Measurements from ENCODE around the gene TSKS.
"Not testable (repeated sequence)": the region's sequence is repeated elsewhere in the genome, so short reads cannot be mapped to it uniquely, and the experiment has no call there.

TSKS gene

DNA sequence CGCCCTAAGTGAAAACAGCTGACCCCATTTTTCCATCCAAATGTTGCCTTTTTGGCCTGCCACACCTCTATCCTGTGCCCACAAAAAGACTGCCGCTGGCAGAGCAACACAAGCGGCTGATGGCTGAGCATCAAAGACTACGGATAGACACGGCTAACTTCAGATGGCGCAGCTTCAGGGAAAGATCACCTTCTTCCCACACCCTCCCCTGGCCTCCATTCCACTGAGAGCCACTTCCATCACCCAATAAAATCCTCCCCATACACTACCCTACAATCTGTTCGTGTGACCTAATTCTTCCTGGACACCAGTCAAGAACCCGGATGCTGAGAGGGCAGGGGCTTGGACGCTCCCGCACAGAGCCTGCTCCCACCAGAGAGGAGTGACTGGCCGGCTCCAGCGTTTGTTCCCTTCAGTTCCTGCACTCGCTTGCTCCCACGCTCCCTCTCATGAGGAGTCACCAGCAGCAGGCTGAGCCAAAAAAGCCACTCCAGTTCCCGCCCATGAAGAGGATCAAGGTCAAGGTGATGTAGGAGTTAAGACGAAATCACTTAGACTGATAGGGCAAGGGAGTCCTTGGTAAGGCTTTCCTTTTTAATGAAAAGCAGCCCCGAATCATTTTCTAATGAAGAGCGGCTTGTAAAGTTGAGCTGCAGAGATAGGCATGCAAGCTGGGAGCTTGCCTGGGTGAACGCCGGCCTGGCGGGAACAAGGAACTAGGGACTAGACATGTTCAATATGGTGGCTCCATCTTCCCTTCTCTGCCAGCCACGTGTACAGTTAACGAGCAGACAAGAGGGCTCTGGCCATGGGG lies 35.7 kb downstream of the TSKS start:
- Histone ChIP-seq H3K9me3 (ENCODE audit: control insufficient read depth, low read length) (no peaks in the 10 kb centered on the region), H3K4me1 (ENCODE audit: control insufficient read depth, insufficient read depth, low read length) (no peaks in the 10 kb centered on the region), H3K27ac (ENCODE audit: insufficient read depth, low read depth, low read length, poor library complexity, severe bottlenecking) (no peak overlapping the region), H3K36me3 (ENCODE audit: control insufficient read depth, insufficient read depth, low read length) (no peaks in the 10 kb centered on the region), H3K4me3 (ENCODE audit: insufficient read depth, low read depth, low read length) (no peak overlapping the region), H3K27me3 (ENCODE audit: control insufficient read depth, insufficient read depth, low read length, poor library complexity, severe bottlenecking) (no peaks in the 10 kb centered on the region)
- 89 to 90% methylated on average over 23 of the region's 23 CpGs for WGBS, 2 experiments

DNA sequence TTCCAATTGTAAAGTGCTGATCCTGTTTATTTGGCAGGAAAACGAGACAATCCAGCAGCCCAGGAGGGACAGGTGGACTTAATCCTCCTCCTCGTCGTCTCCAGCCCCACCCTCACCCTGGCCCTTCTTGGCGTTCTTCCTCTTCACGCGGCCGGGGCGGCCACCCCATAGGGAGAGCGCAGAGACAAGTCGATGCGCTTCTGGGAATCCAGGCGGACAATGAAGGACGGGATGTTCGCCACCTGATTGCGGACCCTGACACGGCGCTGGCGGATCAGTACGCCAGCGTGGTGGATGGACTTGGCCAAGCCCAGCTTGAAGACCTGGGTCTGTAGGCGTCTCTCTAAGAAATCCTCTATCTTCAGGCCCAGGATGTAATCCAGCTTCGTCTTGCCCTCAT lies 43.7 kb downstream of the TSKS start:
- 91% methylated on average over 22 of the region's 22 CpGs for WGBS, 2 experiments
- not testable (repeated sequence) for H3K4me3 ChIP-seq (ENCODE audit: insufficient read depth, low read depth, low read length); H3K4me1 ChIP-seq (ENCODE audit: control insufficient read depth, insufficient read depth, low read length)

DNA sequence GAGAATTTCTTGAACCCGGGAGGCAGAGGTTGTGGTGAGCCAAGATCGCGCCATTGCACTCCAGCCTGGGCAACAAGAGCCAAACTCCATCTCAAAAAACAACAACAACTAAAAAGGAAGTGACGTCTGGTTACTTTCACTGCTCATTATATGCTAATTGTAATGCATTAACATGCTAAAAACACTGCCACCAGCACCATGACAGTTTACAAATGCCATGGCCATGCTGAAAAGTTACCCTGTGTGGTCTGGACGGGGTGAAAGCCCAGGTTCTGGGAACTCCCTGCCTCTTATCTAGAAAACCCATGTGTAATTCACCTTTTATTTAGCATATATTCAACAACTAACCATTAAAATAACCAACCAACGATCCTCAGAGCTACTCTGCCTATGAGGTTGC lies 44.1 kb downstream of the TSKS start:
- Histone ChIP-seq H3K9me3 (ENCODE audit: control insufficient read depth, low read length) (no peaks in the 10 kb centered on the region), H3K27me3 (ENCODE audit: control insufficient read depth, insufficient read depth, low read length, poor library complexity, severe bottlenecking) (no peaks in the 10 kb centered on the region), H3K27ac (ENCODE audit: insufficient read depth, low read depth, low read length, poor library complexity, severe bottlenecking) (no peak overlapping the region), H3K36me3 (ENCODE audit: control insufficient read depth, insufficient read depth, low read length) (no peaks in the 10 kb centered on the region), H3K4me1 (ENCODE audit: control insufficient read depth, insufficient read depth, low read length) (no peaks in the 10 kb centered on the region), H3K4me3 (ENCODE audit: insufficient read depth, low read depth, low read length) (no peak overlapping the region)
- 77 to 88% methylated on average over 6 of the region's 6 CpGs for WGBS, 2 experiments

More for the DNA sequence above, 43.7 kb downstream of the TSKS start:
- not testable (repeated sequence) for H3K9me3 ChIP-seq (ENCODE audit: control insufficient read depth, low read length); H3K27me3 ChIP-seq (ENCODE audit: control insufficient read depth, insufficient read depth, low read length, poor library complexity, severe bottlenecking); H3K36me3 ChIP-seq (ENCODE audit: control insufficient read depth, insufficient read depth, low read length); H3K27ac ChIP-seq (ENCODE audit: insufficient read depth, low read depth, low read length, poor library complexity, severe bottlenecking)

DNA sequence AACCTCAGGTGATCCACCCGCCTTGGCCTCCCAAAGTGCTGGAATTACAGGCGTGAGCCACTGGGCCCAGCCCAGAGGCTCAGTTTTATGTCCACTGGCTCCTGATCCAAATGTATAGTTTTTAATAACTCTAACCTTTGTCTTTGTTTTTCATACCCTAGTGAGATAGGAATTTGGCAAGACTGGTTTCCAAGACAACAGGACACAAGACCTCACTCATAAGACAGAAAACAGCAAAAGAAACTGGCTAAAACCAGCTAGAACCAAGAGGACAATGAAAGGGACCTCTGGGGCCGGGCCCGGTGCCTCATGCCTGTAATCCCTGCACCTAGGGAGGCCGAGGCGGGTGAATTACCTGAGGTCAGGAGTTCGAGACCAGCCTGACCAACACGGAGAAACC lies 44.6 kb downstream of the TSKS start:
- no peaks in the 10 kb centered on the region for H3K9me3 ChIP-seq (ENCODE audit: control insufficient read depth, low read length)
- 87 to 90% methylated on average over 8 of the region's 8 CpGs for WGBS, 2 experiments
- H3K4me1 ChIP-seq (ENCODE audit: control insufficient read depth, insufficient read depth, low read length): no peaks in the 10 kb centered on the region
- H3K36me3 ChIP-seq (ENCODE audit: control insufficient read depth, insufficient read depth, low read length): no peaks in the 10 kb centered on the region
- H3K27ac ChIP-seq (ENCODE audit: insufficient read depth, low read depth, low read length, poor library complexity, severe bottlenecking): no peak overlapping the region
- no peaks in the 10 kb centered on the region for H3K27me3 ChIP-seq (ENCODE audit: control insufficient read depth, insufficient read depth, low read length, poor library complexity, severe bottlenecking)
- no peak overlapping the region for H3K4me3 ChIP-seq (ENCODE audit: insufficient read depth, low read depth, low read length)

DNA sequence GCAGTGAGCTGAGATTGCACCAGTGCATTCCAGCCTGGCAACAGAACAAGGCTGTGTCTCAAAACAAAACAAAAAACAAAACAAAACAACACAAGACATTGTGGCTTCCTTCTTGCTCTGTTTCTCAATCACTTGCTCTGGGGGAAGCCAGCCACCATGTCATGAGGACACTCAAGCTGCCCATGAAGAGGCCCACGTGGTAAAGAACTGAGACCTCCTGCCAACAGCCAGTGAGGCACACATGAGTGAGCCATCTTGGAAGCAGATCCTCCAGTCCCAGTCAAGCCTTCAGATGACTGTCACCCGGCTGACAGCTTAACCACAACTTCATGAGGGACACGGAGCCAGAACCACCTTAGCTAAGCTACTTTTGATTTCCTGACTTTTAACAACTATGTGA lies 47.0 kb downstream of the TSKS start:
- no peaks in the 10 kb centered on the region for H3K27me3 ChIP-seq (ENCODE audit: control insufficient read depth, insufficient read depth, low read length, poor library complexity, severe bottlenecking)
- H3K27ac ChIP-seq (ENCODE audit: insufficient read depth, low read depth, low read length, poor library complexity, severe bottlenecking): no peak overlapping the region
- WGBS, 2 experiments: 87 to 90% methylated on average over 3 of the region's 3 CpGs
- H3K4me3 ChIP-seq (ENCODE audit: insufficient read depth, low read depth, low read length): no peak overlapping the region
- no peaks in the 10 kb centered on the region for H3K4me1 ChIP-seq (ENCODE audit: control insufficient read depth, insufficient read depth, low read length)
- no peaks in the 10 kb centered on the region for H3K9me3 ChIP-seq (ENCODE audit: control insufficient read depth, low read length)
- H3K36me3 ChIP-seq (ENCODE audit: control insufficient read depth, insufficient read depth, low read length): peaks cover 5% of the 10 kb centered on the region

DNA sequence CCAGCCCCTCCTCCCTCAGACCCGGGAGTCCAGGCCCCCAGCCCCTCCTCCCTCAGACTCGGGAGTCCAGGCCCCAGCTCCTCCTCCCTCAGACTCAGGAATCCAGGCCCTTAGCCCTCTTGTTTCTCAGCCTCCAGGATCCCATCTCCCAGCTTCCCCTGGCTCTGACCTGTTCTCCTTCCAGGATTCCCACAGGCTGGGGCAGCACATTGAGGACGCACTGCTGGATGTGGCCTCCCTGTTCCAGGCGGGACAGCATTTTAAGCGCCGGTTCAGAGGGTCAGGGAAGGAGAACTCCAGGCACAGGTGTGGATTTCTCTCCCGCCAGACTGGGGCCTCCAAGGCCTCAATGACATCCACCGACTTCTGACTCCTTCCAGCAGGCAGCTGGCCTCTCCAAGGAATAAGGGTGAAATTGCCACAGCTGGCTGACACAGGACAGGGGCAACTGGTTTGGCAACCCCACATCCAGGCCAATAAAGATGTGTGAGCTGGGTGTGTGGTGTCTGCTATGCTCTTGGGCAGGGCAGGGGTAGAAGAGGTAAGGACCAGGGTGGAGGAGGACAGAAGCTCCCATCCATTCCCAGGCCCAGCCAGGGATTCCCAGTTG lies 49.8 kb downstream of the TSKS start:
- Histone ChIP-seq H3K9me3 (ENCODE audit: control insufficient read depth, low read length) (no peaks in the 10 kb centered on the region), H3K4me1 (ENCODE audit: control insufficient read depth, insufficient read depth, low read length) (no peaks in the 10 kb centered on the region), H3K27me3 (ENCODE audit: control insufficient read depth, insufficient read depth, low read length, poor library complexity, severe bottlenecking) (no peaks in the 10 kb centered on the region), H3K36me3 (ENCODE audit: control insufficient read depth, insufficient read depth, low read length) (peaks cover 11% of the 10 kb centered on the region), H3K4me3 (ENCODE audit: insufficient read depth, low read depth, low read length) (no peak overlapping the region), H3K27ac (ENCODE audit: insufficient read depth, low read depth, low read length, poor library complexity, severe bottlenecking) (no peak overlapping the region)
- 88 to 89% methylated on average over 8 of the region's 8 CpGs for WGBS, 2 experiments

DNA sequence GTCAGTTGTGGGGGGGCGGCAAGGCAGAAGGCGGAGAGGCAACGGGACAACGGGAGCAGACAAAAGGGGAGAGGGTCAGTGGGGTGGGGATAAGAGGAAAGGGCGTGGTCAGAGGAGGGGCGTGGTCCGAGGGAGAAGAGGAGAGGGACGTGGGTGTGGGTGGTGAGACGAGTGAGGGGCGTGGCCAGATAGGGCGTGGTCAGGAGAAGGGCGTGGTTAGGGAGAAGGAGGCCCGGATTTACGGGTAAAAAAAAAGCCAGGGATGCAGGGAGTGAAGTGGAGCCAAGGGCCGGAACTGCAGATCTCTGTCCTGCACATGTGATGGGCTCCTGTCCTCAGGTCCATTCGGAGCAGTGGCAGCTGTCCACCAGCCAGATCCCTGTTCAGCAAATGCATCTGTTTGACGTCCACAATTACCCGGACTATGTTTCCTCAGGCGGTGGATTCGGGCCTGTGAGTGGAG lies 50.7 kb downstream of the TSKS start:
- 76 to 78% methylated on average over 20 of the region's 20 CpGs for WGBS, 2 experiments
- peaks cover 11% of the 10 kb centered on the region for H3K36me3 ChIP-seq (ENCODE audit: control insufficient read depth, insufficient read depth, low read length)
- no peak overlapping the region for H3K27ac ChIP-seq (ENCODE audit: insufficient read depth, low read depth, low read length, poor library complexity, severe bottlenecking)
- no peak overlapping the region for H3K4me3 ChIP-seq (ENCODE audit: insufficient read depth, low read depth, low read length)
- no peaks in the 10 kb centered on the region for H3K27me3 ChIP-seq (ENCODE audit: control insufficient read depth, insufficient read depth, low read length, poor library complexity, severe bottlenecking)
- H3K4me1 ChIP-seq (ENCODE audit: control insufficient read depth, insufficient read depth, low read length): no peaks in the 10 kb centered on the region
- H3K9me3 ChIP-seq (ENCODE audit: control insufficient read depth, low read length): no peaks in the 10 kb centered on the region

DNA sequence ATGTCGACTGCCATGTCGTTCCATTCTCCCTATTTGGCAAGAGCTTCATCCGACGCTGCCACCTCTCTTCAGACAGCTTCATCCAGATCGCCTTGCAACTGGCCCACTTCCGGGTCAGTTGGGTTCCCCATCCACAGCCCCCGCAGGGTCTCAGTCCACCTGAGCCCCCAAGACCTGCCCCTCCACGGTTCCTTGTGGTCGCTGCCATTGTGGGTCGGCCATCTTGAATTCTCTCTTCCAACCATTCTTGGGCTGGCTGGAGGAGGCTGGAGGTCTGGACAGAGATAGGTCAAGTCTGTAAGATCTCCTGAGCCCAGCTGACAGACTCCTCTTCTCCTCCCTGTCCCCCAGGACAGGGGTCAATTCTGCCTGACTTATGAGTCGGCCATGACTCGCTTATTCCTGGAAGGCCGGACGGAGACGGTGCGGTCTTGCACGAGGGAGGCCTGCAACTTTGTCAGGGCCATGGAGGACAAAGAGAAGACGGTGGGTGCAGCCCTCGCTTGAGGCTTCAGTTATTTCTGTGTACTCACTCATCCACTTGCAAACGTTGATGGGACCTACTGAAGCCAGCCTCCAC lies 52.6 kb downstream of the TSKS start:
- H3K4me1 ChIP-seq (ENCODE audit: control insufficient read depth, insufficient read depth, low read length): no peaks in the 10 kb centered on the region
- H3K27me3 ChIP-seq (ENCODE audit: control insufficient read depth, insufficient read depth, low read length, poor library complexity, severe bottlenecking): no peaks in the 10 kb centered on the region
- peaks cover 13% of the 10 kb centered on the region for H3K36me3 ChIP-seq (ENCODE audit: control insufficient read depth, insufficient read depth, low read length)
- H3K4me3 ChIP-seq (ENCODE audit: insufficient read depth, low read depth, low read length): no peak overlapping the region
- H3K27ac ChIP-seq (ENCODE audit: insufficient read depth, low read depth, low read length, poor library complexity, severe bottlenecking): no peak overlapping the region
- H3K9me3 ChIP-seq (ENCODE audit: control insufficient read depth, low read length): no peaks in the 10 kb centered on the region
- WGBS, 2 experiments: 95 to 96% methylated on average over 20 of the region's 20 CpGs

DNA sequence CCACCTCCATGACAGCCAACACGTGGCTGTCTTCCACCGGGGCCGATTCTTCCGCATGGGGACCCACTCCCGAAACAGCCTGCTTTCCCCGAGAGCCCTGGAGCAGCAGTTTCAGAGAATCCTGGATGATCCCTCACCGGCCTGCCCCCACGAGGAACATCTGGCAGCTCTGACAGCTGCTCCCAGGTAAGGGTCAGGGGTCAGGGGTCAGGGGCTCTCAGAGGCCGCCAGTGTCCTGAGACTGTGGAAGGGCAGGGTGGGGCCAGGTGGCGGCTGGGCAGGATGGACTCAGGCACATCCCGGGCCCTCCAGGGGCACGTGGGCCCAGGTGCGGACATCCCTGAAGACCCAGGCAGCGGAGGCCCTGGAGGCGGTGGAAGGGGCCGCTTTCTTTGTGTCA lies 57.2 kb downstream of the TSKS start:
- WGBS, 2 experiments: 96 to 97% methylated on average over 16 of the region's 16 CpGs
- Histone ChIP-seq H3K9me3 (ENCODE audit: control insufficient read depth, low read length) (no peaks in the 10 kb centered on the region), H3K4me3 (ENCODE audit: insufficient read depth, low read depth, low read length) (no peak overlapping the region), H3K27ac (ENCODE audit: insufficient read depth, low read depth, low read length, poor library complexity, severe bottlenecking) (no peak overlapping the region), H3K4me1 (ENCODE audit: control insufficient read depth, insufficient read depth, low read length) (no peaks in the 10 kb centered on the region), H3K36me3 (ENCODE audit: control insufficient read depth, insufficient read depth, low read length) (peaks cover 10% of the 10 kb centered on the region), H3K27me3 (ENCODE audit: control insufficient read depth, insufficient read depth, low read length, poor library complexity, severe bottlenecking) (peaks cover 6% of the 10 kb centered on the region)

DNA sequence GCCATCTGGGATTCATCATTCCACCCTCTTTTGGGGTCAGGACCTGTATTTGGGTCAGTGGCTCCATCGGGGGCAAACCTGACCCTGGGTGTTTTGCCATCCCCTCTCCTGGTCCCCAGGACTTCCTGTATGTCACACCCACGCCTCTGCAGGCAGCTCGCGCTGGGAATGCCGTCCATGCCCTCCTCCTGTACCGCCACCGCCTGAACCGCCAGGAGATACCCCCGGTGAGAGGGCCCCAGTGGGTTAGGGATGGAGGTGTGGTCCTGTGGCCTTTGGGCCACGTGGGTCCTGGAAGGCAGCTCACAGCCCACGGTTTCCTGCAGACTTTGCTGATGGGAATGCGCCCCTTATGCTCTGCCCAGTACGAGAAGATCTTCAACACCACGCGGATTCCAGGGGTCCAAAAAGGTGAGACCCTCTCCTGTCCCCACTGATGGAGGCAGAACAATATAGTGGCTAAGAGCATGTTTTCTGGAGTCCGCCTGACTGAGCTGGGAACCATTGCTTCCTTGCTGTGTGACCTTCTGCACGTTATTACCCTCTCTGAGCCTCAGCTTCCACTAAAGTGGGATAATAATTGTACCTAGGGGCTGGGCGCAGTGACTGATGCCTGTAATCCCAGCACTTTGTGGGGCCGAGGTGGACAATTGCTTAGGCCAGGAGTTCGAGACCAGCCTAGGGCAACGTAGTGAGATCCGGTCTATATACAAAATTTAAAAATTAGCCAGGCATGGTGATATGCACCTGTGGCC lies 58.0 kb downstream of the TSKS start:
- no peaks in the 10 kb centered on the region for H3K4me1 ChIP-seq (ENCODE audit: control insufficient read depth, insufficient read depth, low read length)
- no peaks in the 10 kb centered on the region for H3K9me3 ChIP-seq (ENCODE audit: control insufficient read depth, low read length)
- WGBS, 2 experiments: 96% methylated on average over 22 of the region's 22 CpGs
- peaks cover 10% of the 10 kb centered on the region for H3K36me3 ChIP-seq (ENCODE audit: control insufficient read depth, insufficient read depth, low read length)
- H3K27me3 ChIP-seq (ENCODE audit: control insufficient read depth, insufficient read depth, low read length, poor library complexity, severe bottlenecking): peaks cover 7% of the 10 kb centered on the region
- H3K4me3 ChIP-seq (ENCODE audit: insufficient read depth, low read depth, low read length): no peak overlapping the region
- H3K27ac ChIP-seq (ENCODE audit: insufficient read depth, low read depth, low read length, poor library complexity, severe bottlenecking): no peak overlapping the region
